ENCODE data around the gene HSPA12B.

HSPA12B gene

DNA sequence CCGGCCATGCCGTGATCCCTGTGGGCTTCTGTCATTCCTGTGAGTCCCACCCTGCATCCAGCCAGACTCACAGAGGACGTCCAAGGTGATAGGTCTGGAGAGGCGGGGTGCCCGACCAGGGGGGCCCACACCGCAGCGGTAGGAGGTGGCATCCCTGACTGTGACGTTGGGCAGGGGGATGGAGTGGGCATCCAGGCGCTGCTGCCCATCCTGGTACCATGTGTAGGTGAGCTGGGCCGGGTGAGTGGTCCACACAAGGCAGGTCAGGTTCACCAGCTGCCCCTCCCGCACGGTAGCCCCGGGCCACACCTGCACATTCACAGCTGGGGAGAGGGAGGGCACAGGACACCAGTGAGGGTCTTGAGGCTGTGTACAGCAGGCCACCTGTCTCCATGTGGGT is 39.1 kb upstream of the HSPA12B start:
- Histone ChIP-seq H3K36me3 (ENCODE audit: control insufficient read depth in 1 of 2, insufficient read depth in 2 of 2, low read length in 2 of 2) (no peaks in the 10 kb centered on the region), H3K4me3 (ENCODE audit: low read depth in 1 of 2, low read length in 2 of 2) (no peak overlapping the region), H3K4me1 (ENCODE audit: control insufficient read depth in 1 of 2, insufficient read depth in 2 of 2, low read length in 2 of 2) (no peaks in the 10 kb centered on the region), H3K27me3 (ENCODE audit: low read depth, low read length) (no peaks in the 10 kb centered on the region), H3K27ac (ENCODE audit: low read length) (no peak overlapping the region), H3K9me3 (ENCODE audit: control insufficient read depth in 1 of 2, low read length in 2 of 2) (peaks cover 0 to 5% of the 10 kb centered on the region in 2 donors)

DNA sequence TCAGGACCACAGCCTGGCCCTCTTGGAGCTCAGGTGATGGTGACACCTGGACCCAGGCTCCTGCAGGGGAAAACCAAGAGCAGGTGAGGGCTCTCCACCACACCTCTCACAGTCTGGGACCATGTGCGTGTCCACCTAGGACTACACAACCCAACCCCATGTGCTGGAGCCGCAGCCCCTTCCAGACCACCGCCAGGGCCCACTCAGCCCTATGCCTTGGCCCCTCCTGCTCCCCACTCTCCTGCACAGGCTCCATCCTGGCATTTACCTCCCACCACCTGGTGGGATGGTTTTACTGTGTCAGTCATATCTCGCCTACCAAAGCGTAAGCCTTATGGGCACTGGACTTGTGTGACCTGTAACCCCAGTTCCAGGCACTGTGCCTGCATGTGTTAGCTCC is 37.6 kb upstream of the HSPA12B start:
- H3K36me3 ChIP-seq (ENCODE audit: control insufficient read depth in 1 of 2, insufficient read depth in 2 of 2, low read length in 2 of 2) = no peaks in the 10 kb centered on the region

DNA sequence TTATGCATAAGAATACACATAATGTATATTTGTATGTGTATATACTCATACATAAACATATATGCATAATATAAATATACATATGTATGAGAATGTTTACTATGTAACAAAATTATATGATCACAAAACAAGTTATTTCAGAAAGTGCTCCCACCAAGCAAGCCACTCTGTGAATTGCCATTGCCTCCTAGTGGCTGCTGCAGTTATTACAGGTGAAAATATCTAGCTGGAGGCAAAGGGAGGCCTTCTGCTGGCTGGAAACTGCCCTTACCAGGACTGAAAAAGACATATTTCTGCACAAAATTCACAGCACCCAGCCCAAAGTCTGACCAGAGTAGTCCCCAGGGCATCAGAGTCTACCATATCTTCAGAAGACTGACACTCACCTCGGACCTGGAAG is 36.3 kb upstream of the HSPA12B start:
- Histone ChIP-seq H3K36me3 (ENCODE audit: control insufficient read depth in 1 of 2, insufficient read depth in 2 of 2, low read length in 2 of 2) (no peaks in the 10 kb centered on the region), H3K27me3 (ENCODE audit: low read depth, low read length) (no peaks in the 10 kb centered on the region), H3K4me3 (ENCODE audit: low read depth in 1 of 2, low read length in 2 of 2) (no peak overlapping the region), H3K9me3 (ENCODE audit: control insufficient read depth in 1 of 2, low read length in 2 of 2) (peaks cover 0 to 5% of the 10 kb centered on the region in 2 donors), H3K4me1 (ENCODE audit: control insufficient read depth in 1 of 2, insufficient read depth in 2 of 2, low read length in 2 of 2) (no peaks in the 10 kb centered on the region), H3K27ac (ENCODE audit: low read length) (no peak overlapping the region)

More for the DNA sequence above, 37.6 kb upstream of the HSPA12B start:
- Histone ChIP-seq H3K4me1 (ENCODE audit: control insufficient read depth in 1 of 2, insufficient read depth in 2 of 2, low read length in 2 of 2) (no peaks in the 10 kb centered on the region), H3K27ac (ENCODE audit: low read length) (no peak overlapping the region), H3K27me3 (ENCODE audit: low read depth, low read length) (no peaks in the 10 kb centered on the region), H3K4me3 (ENCODE audit: low read depth in 1 of 2, low read length in 2 of 2) (no peak overlapping the region), H3K9me3 (ENCODE audit: control insufficient read depth in 1 of 2, low read length in 2 of 2) (peaks cover 0 to 5% of the 10 kb centered on the region in 2 donors)

DNA sequence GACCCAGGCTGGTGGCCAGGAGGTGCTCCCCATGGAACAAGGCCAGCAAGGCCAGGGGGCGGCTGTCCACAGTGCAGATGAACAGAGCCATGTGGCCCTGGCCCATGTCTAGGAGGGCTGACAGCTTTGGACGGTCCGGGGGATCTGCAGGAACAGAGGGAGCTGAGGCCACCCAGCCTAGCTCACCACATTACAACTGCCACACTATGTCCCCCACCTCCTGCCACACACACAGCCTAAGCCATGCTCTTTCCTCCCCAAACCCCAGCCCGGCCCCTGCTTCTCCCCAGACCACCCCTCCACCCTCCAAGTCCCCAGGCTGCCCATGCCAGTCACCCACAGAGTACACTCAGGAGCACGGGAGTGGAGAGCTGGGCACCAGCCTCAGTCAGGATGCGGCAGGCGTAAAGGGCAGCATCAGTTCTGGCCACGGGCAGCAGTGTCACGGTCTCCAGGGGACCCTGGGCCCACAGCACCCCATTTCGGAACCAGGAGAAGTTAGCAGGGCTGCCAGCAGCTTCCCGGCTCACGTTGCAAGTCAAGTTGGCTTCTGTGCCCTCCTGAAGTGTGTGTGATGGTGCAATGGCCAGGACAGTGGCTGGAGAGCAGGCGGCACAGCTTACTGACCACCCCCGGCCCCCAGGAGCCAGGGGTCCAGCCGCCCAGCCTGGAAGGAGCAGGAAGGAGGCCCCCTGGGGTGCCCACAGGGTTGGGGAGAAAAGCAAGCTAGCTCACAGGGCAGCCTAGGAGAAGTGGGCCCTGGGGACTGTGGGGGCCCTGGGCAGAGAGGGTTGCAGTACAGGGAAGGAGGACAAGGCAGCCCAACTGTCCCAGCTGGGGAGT is 35.5 kb upstream of the HSPA12B start:
- Histone ChIP-seq H3K9me3 (ENCODE audit: control insufficient read depth in 1 of 2, low read length in 2 of 2) (peaks cover 0 to 5% of the 10 kb centered on the region in 2 donors), H3K27me3 (ENCODE audit: low read depth, low read length) (no peaks in the 10 kb centered on the region), H3K27ac (ENCODE audit: low read length) (no peak overlapping the region), H3K4me1 (ENCODE audit: control insufficient read depth in 1 of 2, insufficient read depth in 2 of 2, low read length in 2 of 2) (no peaks in the 10 kb centered on the region), H3K36me3 (ENCODE audit: control insufficient read depth in 1 of 2, insufficient read depth in 2 of 2, low read length in 2 of 2) (no peaks in the 10 kb centered on the region), H3K4me3 (ENCODE audit: low read depth in 1 of 2, low read length in 2 of 2) (no peak overlapping the region)

DNA sequence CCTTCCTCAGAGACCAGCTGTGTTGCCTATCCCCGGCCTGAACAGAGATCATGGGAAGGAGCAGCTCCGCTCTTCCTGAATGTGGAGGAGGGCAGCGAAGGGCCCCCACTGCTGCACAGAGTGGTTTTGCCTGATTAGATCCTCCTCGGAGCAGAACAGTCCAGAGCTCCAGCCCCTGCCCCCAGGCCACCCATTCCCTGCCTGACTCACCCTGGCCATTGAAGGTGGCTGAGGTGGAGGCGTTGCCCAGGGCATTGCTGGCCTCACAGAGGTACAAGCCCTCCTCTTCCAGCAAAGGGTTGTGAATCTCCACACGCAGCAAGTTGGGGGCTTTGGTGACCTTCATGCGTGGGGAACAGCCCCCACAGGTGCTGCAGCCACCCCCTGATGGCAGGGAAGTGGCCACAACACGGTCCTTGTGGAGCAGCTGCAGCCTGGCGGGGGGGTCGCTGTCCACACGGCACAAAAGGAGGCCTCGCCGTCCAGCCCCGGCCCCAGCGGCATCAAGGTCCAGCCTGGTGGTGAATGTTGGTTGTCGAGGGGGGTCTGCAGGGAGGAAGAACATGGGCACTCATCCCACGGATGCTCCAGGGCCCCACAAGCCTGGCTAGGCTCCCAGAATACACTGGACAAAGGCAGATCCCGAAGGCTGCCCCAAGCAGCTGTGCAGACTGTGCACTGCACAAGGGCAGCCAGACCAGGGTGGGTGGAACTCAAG is 34.7 kb upstream of the HSPA12B start:
- no peaks in the 10 kb centered on the region for H3K36me3 ChIP-seq (ENCODE audit: control insufficient read depth in 1 of 2, insufficient read depth in 2 of 2, low read length in 2 of 2)
- no peaks in the 10 kb centered on the region for H3K4me1 ChIP-seq (ENCODE audit: control insufficient read depth in 1 of 2, insufficient read depth in 2 of 2, low read length in 2 of 2)
- H3K27ac ChIP-seq (ENCODE audit: low read length) = no peak overlapping the region
- no peak overlapping the region for H3K4me3 ChIP-seq (ENCODE audit: low read depth in 1 of 2, low read length in 2 of 2)
- H3K9me3 ChIP-seq (ENCODE audit: control insufficient read depth in 1 of 2, low read length in 2 of 2) = peaks cover 0 to 5% of the 10 kb centered on the region in 2 donors
- no peaks in the 10 kb centered on the region for H3K27me3 ChIP-seq (ENCODE audit: low read depth, low read length)

DNA sequence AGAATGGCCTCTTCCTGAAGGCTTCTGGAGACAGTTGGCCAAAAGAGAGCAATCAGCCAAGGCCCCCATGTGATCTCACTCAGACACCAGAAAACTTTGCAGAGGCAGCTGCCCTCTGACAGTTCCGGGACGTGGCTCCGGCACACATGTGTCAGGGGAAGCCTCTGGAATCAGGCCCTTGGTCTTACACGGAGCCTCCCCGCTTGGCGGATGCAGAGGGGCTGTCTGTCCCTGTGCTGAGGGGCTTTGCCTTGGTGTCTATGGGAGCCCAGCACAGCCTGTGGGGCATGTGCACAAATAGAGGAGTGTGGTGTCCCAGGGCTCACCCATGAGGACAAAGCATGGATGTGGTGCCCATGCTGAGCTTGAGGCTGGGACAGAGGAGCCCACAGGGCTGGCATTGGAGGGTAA is 33.9 kb upstream of the HSPA12B start:
- Histone ChIP-seq H3K9me3 (ENCODE audit: control insufficient read depth in 1 of 2, low read length in 2 of 2) (peaks cover 0 to 5% of the 10 kb centered on the region in 2 donors), H3K27me3 (ENCODE audit: low read depth, low read length) (no peaks in the 10 kb centered on the region), H3K4me3 (ENCODE audit: low read depth in 1 of 2, low read length in 2 of 2) (no peak overlapping the region), H3K4me1 (ENCODE audit: control insufficient read depth in 1 of 2, insufficient read depth in 2 of 2, low read length in 2 of 2) (no peaks in the 10 kb centered on the region), H3K36me3 (ENCODE audit: control insufficient read depth in 1 of 2, insufficient read depth in 2 of 2, low read length in 2 of 2) (no peaks in the 10 kb centered on the region), H3K27ac (ENCODE audit: low read length) (no peak overlapping the region)

DNA sequence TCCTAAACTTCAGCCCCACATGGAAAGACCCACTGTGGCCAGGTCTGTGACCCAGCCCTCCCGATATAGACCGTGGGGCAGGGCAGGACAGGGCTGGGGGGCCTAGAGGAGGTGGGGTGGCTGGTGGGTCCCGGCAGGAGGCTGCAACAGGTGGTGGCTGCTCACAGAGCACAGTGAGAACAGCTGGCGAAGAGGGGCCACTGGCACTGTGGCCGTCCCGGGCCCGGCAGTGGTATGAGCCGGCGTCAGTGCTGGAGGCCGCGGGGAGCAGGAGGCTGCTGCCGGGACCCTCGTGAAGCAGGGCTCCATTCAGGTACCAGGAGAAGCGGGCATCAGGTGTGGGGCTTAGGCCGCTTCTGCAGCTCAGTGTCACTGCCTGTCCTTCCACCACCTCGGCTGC is 33.4 kb upstream of the HSPA12B start:
- Histone ChIP-seq H3K36me3 (ENCODE audit: control insufficient read depth in 1 of 2, insufficient read depth in 2 of 2, low read length in 2 of 2) (no peaks in the 10 kb centered on the region), H3K9me3 (ENCODE audit: control insufficient read depth in 1 of 2, low read length in 2 of 2) (peaks cover 0 to 5% of the 10 kb centered on the region in 2 donors), H3K4me1 (ENCODE audit: control insufficient read depth in 1 of 2, insufficient read depth in 2 of 2, low read length in 2 of 2) (no peaks in the 10 kb centered on the region), H3K27ac (ENCODE audit: low read length) (no peak overlapping the region), H3K4me3 (ENCODE audit: low read depth in 1 of 2, low read length in 2 of 2) (no peak overlapping the region), H3K27me3 (ENCODE audit: low read depth, low read length) (no peaks in the 10 kb centered on the region)

DNA sequence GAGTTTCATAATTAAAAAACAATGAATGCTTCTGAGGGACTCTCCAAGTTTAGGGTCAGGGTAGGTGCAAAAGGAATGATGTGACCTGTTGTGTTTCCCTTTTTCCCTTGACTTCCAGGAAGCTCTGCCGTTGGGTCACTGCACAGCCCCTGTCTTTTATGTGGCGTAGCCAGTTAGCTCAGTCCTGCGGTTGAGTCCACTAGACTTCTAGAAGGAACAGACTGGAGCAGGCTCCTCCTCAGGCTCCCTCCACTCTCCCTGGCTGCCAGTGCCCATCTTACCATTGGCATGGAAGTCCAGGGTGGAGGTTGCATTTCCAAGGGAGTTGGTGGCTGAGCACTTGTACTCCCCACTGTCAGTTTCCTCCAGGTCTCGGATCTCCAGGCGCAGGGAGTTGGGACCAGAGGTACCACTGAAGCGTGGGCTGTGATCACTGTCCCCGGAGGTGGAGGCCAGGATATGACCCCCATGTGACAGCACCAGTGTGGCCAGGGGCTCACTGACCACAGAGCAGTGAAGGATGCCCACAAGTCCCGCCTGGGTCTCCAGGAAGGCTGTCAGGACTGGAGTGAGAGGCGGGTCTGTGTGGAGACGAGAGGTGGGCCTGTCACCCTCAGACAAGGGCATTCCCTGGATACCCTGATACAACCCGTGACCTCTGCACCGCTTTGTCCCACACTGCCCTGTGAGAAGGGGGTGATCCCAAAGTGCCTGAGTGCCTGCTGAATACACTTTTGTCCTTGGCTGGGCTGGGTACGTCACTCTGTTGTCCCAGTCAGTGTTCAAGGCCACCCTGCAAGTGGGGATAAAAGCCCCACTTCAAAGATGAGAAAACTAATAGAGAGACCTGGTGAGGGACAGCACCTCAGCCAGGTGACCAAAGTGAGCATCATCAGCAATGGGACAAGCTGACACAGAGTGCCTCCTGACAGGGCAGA is 31.2 kb upstream of the HSPA12B start:
- Histone ChIP-seq H3K9me3 (ENCODE audit: control insufficient read depth in 1 of 2, low read length in 2 of 2) (peaks cover 0 to 3% of the 10 kb centered on the region in 2 donors), H3K36me3 (ENCODE audit: control insufficient read depth in 1 of 2, insufficient read depth in 2 of 2, low read length in 2 of 2) (no peaks in the 10 kb centered on the region)

DNA sequence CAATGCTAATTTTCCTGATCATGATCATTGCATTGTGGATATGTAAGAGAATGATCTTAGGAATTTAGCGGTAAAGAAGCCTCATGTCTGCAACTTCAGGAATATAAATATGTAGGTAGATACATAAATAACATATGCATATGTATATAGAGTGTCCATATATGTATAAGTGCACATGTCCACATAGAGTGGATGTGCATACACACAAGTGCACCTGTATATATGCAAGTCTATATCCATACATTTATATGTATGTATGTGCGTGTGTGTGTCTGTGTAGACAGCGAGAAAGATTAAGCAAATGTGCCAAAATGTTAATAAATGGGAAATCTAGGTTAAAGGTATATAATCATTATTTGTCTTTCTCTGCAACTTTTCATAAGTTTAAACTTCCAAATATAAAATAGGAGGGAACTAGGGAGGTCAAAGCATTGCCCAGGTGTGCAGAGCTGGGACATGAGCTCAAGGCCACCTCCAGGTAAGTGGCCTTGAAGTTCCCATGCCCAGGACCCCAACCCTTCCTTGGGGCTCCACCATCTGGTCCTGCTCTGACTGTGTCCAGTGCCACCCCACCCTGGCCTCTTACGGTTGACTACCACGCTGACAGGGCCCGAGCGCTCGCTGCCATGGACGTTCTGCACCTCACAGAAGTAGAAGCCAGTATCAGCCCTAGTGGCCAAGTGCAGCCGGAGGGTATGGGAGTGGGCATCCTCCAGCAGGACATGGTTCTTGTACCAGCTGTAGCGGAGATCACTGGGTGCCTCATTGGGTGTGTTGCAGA is 29.7 kb upstream of the HSPA12B start:
- Histone ChIP-seq H3K27ac (ENCODE audit: low read length) (no peak overlapping the region), H3K4me1 (ENCODE audit: control insufficient read depth in 1 of 2, insufficient read depth in 2 of 2, low read length in 2 of 2) (no peaks in the 10 kb centered on the region), H3K27me3 (ENCODE audit: low read depth, low read length) (no peaks in the 10 kb centered on the region), H3K36me3 (ENCODE audit: control insufficient read depth in 1 of 2, insufficient read depth in 2 of 2, low read length in 2 of 2) (no peaks in the 10 kb centered on the region), H3K9me3 (ENCODE audit: control insufficient read depth in 1 of 2, low read length in 2 of 2) (no peaks in the 10 kb centered on the region), H3K4me3 (ENCODE audit: low read depth in 1 of 2, low read length in 2 of 2) (no peak overlapping the region)

More for the DNA sequence above, 31.2 kb upstream of the HSPA12B start:
- Histone ChIP-seq H3K4me1 (ENCODE audit: control insufficient read depth in 1 of 2, insufficient read depth in 2 of 2, low read length in 2 of 2) (no peaks in the 10 kb centered on the region), H3K27me3 (ENCODE audit: low read depth, low read length) (no peaks in the 10 kb centered on the region), H3K4me3 (ENCODE audit: low read depth in 1 of 2, low read length in 2 of 2) (no peak overlapping the region), H3K27ac (ENCODE audit: low read length) (no peak overlapping the region)

DNA sequence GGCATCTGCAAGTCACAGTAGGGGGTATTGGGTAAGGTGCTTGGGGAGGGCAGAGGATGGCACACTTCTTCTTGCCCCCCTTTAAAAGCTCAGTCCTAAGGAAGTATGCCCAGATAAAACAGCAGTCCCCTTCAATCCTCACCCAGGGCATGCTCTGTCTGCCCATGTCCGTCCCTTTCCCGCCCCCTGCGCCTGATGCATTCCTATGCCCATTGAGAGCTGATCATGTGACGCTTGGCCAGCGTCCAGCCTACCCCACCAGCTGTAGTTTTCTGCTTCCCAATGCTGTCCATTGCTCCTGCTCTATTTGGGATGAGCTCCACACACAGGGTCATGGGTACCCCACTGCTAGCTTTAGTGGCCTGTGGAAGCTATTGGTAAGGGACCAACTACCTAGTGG is 28.4 kb upstream of the HSPA12B start:
- no peak overlapping the region for H3K27ac ChIP-seq (ENCODE audit: low read length)
- H3K9me3 ChIP-seq (ENCODE audit: control insufficient read depth in 1 of 2, low read length in 2 of 2) = no peaks in the 10 kb centered on the region
- H3K36me3 ChIP-seq (ENCODE audit: control insufficient read depth in 1 of 2, insufficient read depth in 2 of 2, low read length in 2 of 2) = no peaks in the 10 kb centered on the region
- no peaks in the 10 kb centered on the region for H3K4me1 ChIP-seq (ENCODE audit: control insufficient read depth in 1 of 2, insufficient read depth in 2 of 2, low read length in 2 of 2)
- no peak overlapping the region for H3K4me3 ChIP-seq (ENCODE audit: low read depth in 1 of 2, low read length in 2 of 2)
- H3K27me3 ChIP-seq (ENCODE audit: low read depth, low read length) = no peaks in the 10 kb centered on the region

Measured in muscle layer of duodenum (tissue), 2 donors.